Inflammatory macrophage treated with lipopolysaccharide for 1 hour (primary cell): ENCODE measurements around the gene TSEN54.

ENCODE experiments used
- DNase-seq, 2 donors: peaks; one replicate each; pipeline ENCODE4 v3.0.0-alpha.2; 2020 to 2022

The TSEN54 gene

DNA sequence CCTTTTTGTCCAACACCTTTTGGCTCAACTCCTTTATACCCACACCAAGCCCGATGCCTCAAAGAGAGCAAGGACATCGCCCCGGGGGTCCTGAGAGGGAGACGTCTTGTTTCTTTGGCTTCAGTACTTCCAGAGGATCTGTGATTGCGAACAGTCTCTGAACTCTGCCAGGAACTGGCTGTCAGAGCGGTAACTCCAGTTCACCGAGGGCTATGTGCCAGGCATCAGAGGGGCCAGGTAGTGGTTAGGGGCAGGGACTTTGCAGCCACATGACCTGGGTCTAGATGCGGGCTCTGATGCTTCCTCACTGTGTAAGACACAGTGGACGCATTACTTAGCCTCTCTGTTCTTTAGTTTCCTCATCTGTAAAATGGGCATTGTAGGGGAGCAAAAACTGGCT, 30.8 kb downstream of the TSEN54 start:
- no peak for DNase-seq

DNA sequence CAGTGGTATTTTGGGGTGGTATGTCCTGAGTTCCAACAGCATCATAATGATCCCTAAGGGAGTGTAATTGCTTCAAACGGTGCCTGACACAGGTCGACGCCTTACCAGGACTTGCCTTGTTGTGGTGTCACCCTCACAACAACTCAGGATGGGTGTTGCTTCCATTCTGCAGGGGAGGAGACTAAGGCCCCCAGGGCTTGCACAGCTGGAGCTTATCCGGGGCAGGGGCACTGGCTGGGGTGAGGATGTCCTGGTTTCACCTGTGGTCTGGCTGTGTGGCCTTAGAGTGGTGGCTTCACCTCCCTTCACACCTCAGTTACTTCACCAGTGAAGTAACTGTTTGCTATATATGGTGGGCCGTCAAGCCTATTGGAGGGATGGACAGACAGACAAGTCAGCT, 32.5 kb downstream of the TSEN54 start:
- DNase-seq, result no peak

DNA sequence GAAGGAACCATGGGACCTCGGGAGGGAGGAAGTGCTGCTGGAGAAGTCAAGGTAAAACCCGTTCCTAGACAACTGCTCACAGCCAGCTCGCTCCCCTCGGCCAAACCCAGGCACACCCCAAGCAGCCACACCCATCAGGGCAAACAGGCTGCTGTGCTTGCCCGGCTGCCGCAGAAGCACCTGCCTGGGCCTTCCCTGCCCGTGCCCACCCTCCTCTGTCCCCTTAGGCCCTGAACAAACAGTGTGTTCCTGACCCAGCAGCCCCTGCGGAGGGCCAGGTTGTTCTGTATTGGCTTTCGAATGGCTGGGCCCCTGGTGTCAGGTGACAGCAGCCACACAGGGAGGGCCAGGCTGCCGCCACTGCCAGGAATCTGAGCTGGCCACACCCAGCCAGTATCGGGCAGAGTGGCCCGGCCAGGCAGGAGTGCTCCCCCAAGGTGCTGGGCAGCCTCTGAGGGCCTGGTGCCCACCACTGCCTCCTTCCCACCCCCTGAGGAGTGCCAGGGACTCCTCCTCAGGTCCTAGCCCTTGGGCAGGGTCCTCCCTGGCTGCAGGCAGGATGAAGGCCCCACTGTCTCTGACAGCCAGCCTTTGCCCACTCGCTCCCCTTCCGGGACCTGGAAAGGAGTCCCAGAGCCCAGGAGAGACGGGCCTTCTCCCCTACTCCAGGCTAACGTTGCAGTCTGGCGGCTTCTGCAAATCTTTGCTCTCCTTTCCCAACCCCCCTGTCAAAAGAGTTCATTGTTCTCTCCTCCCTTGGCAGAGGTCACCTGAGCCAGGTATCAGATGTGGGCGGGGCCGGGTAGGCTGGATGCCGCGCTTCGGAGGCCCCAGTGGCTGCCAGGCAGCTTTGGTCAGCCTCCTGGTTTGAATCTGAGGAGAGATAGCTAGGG, 33.2 kb downstream of the TSEN54 start:
- DNase-seq, result no peak

DNA sequence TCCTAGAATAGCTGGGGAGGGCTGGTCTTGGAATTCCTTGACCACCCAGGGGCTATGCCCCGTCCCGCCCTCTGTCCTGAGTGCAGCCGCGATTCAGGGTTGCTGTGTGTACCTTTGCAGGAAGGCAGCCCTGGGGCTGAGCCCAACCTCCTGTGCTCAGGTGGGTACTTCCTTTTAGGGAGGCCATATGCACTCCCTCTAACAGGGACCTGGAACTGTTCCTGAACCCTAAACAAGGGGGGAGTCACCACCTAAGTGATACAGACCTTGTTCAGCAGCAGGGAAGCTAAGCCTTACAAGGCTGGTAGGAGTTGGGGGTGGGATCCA, 33.8 kb downstream of the TSEN54 start:
- no peak for DNase-seq

DNA sequence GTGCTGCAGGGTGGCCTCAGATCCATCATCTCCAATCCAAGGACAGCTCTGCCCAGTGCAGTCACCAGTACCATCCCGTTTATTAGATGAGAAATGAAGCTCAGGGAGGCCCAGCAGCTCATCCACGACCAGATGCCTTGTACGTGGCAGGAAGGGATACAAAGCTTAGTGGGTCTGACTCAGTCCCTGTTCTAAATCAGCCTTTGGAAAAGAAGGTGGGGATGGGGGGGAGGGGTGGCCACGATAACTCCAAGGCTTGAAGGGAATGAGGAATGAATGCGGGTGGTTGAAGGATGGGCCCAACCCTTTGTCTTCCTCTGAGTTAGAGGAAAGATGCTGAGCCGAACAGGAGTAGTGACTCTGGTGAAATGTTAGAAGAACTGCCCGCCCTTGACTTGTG, 34.9 kb downstream of the TSEN54 start:
- no peak for DNase-seq

- no peak for DNase-seq
Measured at GRCh38 chr17:75552425-75553294, 36.3 kb downstream of the TSEN54 start.

DNA sequence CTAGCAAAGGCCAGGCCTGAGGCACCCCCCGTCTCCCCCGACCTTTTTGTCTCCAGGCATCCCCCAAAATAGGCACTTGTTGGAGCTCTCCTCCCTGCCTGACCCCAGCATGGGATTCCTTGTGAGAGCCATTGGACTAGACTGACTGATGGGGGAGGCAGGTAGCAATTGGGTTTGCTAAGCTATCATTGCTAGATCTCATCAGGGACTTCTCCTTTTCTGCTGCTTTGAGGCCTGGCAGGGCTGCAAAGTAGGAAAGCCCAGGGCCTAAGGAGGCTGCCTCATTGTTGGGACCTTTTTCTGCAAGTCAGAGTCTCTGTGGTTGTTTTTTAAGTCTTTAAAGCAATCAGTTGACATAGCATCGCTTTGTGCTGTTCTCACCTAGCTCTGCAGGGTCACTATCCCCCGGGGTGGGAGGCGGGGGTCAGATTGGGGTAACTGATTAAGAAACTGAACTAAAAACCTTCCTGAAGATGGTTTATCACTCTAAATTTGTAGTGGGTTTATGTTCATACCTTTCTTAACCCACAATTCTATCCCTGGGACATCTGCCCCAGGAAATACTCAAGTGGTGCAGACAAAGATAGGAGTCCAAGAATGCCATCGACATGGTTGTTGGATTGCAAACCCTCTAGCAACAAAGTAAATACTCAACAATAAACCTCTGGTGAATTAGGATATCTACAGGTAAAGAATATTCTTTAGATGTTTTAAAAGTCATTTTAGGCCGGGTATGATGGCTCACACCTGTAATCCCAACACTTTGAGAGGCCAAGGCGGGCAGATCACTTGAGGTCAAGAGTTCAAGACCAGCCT, 37.2 kb downstream of the TSEN54 start:
- DNase-seq, result no peak

DNA sequence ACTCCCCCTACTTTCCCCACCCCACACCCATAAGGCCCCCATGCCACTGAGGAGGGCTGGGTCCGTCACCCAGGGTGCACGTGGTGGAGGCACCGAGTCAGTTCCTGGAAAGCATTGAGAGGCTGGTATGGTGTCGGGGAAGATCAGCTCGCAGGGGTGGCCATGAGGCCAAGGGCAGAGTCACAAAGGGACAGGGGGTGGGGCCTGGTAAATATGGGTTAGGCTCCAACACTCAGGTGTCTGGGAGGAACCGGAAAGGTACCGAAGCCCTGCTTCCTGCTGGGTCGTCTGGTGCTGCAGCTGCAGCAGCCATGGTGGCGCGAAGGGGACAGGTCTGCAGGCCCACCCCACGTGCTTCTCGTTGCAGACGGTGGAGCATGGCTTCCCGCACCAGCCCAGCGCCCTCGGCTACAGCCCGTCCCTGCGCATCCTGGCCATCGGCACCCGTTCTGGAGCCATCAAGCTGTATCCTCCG, 39.4 kb downstream of the TSEN54 start:
- no peak for DNase-seq

DNA sequence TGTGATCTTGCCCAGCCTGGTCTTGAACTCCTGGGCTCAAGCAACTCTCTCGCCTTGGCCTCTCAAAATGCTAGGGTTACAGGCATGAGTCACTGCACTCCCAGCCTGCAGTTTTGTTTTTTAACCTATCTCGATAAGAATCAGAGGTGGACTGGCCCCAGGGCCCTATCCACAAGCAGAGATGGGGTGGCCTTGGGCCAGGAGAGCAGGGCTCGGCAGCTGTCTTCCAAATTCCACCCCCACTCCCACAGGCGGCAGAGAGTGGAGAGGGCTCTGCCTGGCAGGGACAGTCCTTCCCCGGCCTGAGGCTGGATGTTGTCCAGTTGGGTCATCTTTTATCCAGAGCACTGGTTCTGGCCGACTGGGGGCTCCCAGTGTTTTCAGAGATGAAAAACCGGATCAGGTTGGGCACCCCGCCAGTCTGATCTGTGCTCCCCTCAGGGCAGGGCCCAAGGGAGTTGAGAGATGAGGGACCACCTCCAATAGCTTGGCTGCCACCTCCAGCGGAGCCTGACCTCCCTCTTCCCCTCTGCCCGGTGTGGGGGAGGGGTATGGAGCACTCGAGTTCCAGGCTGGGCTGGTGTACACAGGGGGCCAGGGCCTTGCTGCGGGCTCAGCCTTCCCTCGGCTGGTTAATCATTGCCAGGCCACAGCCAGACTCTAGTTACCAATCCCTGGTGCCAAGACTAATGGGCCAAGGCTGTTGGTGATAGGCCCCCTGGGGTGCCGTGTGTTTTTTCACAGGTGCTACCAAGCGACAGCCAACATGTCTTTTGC, 40.9 kb downstream of the TSEN54 start:
- DNase-seq, result no peak

DNA sequence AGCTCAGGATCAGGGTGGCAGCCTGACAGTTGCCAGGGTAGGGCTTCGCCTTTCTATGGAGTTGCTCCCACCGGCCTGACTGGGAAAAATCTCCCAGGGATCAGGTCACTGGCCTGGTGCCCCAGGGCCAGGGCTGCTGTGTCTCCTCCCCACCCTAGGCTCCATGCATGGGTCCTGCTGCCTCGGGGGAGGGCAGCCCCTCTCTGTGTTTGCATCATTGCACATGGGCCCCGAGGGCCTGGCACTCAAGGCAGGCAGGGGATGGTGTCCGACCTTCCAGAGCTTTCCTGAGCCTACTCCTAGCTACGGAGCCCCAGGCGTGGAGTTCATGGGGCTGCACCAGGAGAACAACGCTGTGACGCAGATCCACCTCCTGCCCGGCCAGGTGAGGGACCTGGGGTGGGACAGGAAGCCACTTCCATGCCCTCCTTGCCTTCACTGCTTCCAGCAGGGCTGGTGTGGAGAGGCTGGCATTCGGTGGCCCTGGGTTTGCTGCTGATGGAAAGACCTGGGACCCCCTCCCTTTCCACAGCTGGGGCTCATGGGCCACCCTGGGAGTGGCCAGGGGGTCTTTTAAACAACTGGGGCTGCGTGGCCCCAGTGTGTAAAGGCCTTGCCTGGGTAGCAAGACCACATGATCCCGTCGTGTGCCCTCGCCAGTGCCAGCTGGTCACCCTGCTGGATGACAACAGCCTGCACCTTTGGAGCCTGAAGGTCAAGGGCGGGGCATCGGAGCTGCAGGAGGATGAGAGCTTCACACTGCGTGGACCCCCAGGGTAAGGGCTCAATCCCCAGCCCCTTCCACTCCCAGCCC, 41.7 kb downstream of the TSEN54 start:
- no peak for DNase-seq

DNA sequence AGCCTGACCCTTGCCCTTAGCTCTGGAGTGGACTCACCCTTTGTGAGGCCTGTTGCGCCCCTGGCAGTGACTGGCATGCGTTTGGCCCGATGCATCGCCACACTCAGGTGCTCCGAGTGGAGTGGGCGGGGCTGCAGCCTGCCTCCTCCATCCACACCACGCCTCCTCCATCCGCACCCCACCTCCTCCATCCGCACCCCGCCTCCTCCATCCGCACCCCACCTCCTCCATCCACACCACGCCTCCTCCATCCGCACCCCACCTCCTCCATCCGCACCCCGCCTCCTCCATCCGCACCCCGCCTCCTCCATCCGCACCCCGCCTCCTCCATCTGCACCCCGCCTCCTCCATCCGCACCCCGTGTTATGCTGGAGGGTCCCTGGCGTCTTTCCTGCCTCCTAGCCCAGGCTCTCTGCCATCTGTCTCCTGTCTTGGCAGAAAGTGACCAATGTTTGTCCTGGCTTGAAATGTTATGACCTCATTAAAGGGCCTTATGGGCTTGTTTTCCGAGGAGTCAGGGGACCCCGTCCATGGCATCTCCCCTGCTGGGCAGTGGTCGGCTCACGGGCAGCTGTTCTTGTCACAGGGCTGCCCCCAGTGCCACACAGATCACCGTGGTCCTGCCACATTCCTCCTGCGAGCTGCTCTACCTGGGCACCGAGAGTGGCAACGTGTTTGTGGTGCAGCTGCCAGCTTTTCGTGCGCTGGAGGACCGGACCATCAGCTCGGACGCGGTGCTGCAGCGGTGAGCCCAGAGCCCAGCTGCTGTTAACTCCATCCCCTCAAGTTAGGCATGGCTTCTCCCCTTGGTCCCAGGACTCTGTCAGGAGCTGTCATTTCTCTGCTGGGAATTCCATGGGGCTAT, 42.6 kb downstream of the TSEN54 start:
- DNase-seq, result no peak

DNA sequence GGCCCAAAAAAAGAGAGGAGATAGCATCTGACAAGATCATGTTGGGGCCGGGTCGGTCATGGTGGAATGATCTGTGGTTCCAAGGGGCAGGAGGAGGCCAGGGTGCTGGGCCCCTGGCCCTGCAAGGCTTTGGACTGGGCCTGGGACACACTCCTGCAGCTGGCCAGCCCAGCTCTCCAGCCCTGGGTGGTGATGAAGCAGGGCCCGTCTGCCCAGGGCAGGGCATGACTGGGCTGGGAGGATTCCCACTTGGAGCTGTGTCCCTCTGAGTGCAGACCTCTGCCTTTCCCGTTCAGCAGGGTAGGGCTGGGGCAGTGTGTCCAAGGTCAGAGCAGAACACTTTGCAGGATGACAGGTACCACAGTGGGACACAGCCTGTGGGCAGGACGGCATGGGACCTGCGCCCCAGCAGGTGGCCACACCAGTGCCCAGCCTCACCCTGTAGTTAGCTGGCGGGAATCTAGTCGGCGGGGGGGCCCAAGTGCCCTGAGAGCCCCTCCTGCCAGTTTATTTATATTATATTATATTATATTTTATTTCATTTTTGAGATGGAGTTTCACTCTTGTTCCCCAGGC, 43.7 kb downstream of the TSEN54 start:
- DNase-seq, result no peak

DNA sequence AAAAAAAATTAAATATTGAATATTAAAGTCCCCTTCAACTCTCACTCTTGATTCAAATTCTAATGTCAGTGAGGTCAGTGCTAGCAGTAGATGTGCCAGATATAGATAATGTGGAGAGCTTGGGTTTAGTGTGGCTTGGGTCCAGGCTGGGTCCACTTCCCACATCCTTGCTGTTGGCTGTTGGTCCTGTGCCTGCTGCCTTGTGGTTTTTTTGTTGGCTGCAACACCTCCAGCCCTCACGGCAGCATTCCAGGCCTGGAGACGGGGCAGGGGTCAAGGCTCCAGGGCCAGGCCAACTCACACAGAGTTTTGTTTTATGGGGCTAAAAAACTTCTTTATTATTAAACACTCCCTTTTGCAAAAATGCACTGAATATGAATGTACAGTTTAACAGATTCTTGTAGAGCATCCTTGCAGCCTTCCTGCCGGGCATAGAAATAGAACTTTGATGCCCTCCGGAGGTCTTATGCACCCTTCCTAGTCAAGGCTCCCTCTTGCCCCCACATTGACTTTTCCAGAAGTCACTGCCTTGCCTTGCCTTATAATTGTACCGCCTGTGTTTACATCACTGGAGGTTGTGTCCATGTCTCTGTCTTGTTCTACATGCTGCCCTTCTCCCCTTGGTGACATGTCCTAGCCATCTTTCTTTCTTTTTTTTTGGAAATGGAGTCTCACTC, 45.7 kb downstream of the TSEN54 start:
- DNase-seq, result no peak

DNA sequence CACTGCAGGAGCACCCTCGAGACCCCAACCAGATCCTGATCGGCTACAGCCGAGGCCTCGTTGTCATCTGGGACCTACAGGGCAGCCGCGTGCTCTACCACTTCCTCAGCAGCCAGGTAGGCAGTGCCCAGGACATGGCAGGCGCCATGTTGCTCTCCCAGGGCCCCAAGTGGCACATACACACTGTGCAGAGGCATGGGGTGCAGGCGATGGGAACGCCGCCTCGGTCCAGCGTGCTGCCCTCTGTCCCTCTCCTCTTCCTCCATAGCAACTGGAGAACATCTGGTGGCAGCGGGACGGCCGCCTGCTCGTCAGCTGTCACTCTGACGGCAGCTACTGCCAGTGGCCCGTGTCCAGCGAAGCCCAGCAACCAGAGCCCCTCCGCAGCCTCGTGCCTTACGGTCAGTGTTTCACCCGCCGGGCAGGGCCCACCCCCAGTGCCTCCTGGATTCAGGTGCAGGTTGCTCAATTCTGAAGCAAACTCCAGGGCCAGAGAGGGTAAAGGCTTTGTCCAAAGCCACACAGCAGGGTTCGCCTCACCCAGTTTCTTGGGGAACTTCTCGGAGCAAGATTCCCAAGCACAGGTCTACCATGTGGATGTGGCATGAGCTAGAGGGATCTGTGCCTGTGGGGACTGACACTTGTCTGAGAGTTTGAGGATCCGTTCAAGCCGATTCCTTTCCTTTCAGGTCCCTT, 46.9 kb downstream of the TSEN54 start:
- no peak for DNase-seq

- no peak for DNase-seq
Measured at GRCh38 chr17:75564195-75564594, 47.9 kb downstream of the TSEN54 start.

GRCh38 chr17:75565066-75565465, 48.7 kb downstream of the TSEN54 start:
- no peak for DNase-seq

DNA sequence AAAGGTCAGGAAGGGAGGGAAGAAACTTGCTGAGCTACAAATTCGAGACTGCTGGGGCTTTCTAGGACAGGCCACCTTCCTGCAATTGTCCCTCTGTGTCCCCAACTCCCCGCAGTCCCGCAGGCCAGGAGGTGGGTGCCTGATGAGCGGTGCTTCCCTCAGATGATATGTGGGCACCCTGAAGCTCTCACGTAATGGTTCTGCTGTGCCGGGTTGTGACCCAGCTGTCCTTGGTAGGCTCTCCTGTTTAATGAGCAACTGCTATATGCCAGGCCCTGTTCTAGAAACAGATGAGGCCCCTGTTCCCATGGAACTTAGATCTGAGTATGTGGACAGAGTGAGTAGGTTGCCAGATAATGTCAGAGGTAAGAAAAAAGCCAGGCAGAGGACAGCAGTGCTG, 49.3 kb downstream of the TSEN54 start:
- no peak for DNase-seq

DNA sequence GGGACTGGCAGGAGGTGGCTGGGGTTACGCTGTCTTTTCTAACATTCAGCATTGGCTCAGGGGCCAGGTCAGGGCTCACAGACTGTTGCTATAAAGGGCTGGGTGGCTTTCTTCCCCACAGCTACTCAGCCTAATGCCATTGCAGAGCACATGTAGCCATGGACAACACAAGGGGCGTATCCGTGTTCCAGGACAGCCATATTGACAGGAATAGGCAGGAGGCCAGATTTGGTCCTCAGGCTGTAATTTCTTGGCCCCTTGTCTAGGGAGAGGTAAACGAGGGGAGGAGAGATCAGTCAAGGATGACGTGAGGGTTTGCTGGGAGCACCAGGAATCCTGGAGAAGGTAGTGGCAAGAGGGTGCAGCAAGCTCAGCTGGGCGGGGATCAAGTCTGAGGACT, 50.1 kb downstream of the TSEN54 start:
- DNase-seq, result no peak

DNA sequence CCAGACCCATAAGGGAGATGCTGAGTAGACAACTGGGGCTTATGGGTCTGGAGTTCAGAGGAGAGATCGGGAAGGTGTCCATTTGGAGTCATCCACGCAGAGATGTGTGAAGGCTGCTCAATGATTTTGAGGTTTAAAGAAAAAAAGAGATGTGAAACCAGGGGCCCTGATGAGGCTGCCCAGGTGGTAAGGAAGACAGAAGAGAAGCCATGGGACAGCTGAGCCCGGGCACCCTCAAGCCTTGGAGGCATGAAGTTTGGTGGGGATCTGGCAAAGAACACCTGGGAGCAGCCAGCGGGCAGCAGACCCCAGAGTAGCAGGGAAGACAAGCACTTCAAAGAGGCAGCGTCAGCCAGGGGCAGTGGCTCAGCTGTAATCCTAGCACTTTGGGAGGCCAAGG, 50.5 kb downstream of the TSEN54 start:
- no peak for DNase-seq
